ACC112 (cell line): ENCODE results near the gene TTLL5.
A peak's percentile ranks its signal among the peaks of the same experiment; 100 is the strongest.

ENCODE experiments used
- H2AFZ ChIP-seq: fragments of 200-600 bp; sonication (generic); one replicate; pipeline ENCODE4 v1.6.0; 2017; ENCODE audit warnings: antibody characterized with exemption, low read length; ENCODE audit not compliant: unreplicated experiment
- H3K27ac ChIP-seq: fragments of 200-600 bp; sonication (generic); 2 replicates; pipeline ENCODE4 v1.5.1; 2014; ENCODE audit warnings: low read depth, mild to moderate bottlenecking, antibody characterized with exemption, low read length, moderate library complexity
- H3K27me3 ChIP-seq: fragments of 200-600 bp; sonication (generic); 2 replicates; pipeline ENCODE4 v1.6.1; 2014; ENCODE audit warnings: mild to moderate bottlenecking, antibody characterized with exemption, low read length, moderate library complexity, mixed read lengths; ENCODE audit not compliant: insufficient read depth
- H3K36me3 ChIP-seq: fragments of 200-600 bp; sonication (generic); 2 replicates; pipeline ENCODE4 v1.6.1; 2016; ENCODE audit warnings: mild to moderate bottlenecking, antibody characterized with exemption, low read length, moderate library complexity, mixed read lengths; ENCODE audit not compliant: insufficient read depth
- H3K4me1 ChIP-seq: fragments of 200-600 bp; sonication (generic); one replicate; pipeline ENCODE4 v1.6.1; 2016; ENCODE audit warnings: low read length, mixed read lengths; ENCODE audit not compliant: insufficient read depth, unreplicated experiment, control insufficient read depth
- H3K4me3 ChIP-seq: fragments of 200-600 bp; sonication (generic); 2 replicates; pipeline ENCODE4 v1.5.1; 2014; ENCODE audit warnings: mild to moderate bottlenecking, low read depth, low read length
- H3K79me2 ChIP-seq: fragments of 200-600 bp; sonication (generic); one replicate; pipeline ENCODE4 v1.6.0; 2016; ENCODE audit warnings: low read length; ENCODE audit not compliant: control insufficient read depth, unreplicated experiment, insufficient read depth

Gene TTLL5

GRCh38 chr14:75732888-75733287 lies 71.8 kb downstream of the TTLL5 start:
- Histone ChIP-seq H3K27ac (no peak overlapping the region), H3K36me3 (peaks cover 24% of the 10 kb centered on the region), H2AFZ (no peak overlapping the region), H3K4me3 (no peak overlapping the region), H3K4me1 (peaks cover 1% of the 10 kb centered on the region), H3K79me2 (no peaks in the 10 kb centered on the region), H3K27me3 (no peaks in the 10 kb centered on the region)

GRCh38 chr14:75734854-75735253 lies 73.8 kb downstream of the TTLL5 start:
- no peak overlapping the region for H3K27ac ChIP-seq
- H2AFZ ChIP-seq: no peak overlapping the region
- no peak overlapping the region for H3K4me3 ChIP-seq
- H3K27me3 ChIP-seq: no peaks in the 10 kb centered on the region
- peaks cover 24% of the 10 kb centered on the region for H3K36me3 ChIP-seq
- peaks cover 4% of the 10 kb centered on the region for H3K4me1 ChIP-seq
- no peaks in the 10 kb centered on the region for H3K79me2 ChIP-seq

GRCh38 chr14:75736845-75737485 lies 75.9 kb downstream of the TTLL5 start:
- H3K36me3 ChIP-seq: peaks cover 21% of the 10 kb centered on the region
- no peak overlapping the region for H3K4me3 ChIP-seq
- no peaks in the 10 kb centered on the region for H3K27me3 ChIP-seq
- peaks cover 4% of the 10 kb centered on the region for H3K4me1 ChIP-seq
- H3K79me2 ChIP-seq: no peaks in the 10 kb centered on the region
- no peak overlapping the region for H3K27ac ChIP-seq
- H2AFZ ChIP-seq: no peak overlapping the region

- Histone ChIP-seq H3K4me1 (peaks cover 4% of the 10 kb centered on the region), H3K36me3 (peaks cover 12% of the 10 kb centered on the region), H3K27ac (no peak overlapping the region), H3K27me3 (no peaks in the 10 kb centered on the region), H3K4me3 (no peak overlapping the region), H3K79me2 (no peaks in the 10 kb centered on the region), H2AFZ (no peak overlapping the region)
Observed at GRCh38 chr14:75738192-75738591, 77.1 kb downstream of the TTLL5 start.

- Histone ChIP-seq H3K36me3 (peaks cover 33% of the 10 kb centered on the region), H3K79me2 (no peaks in the 10 kb centered on the region), H2AFZ (no peak overlapping the region), H3K27ac (no peak overlapping the region), H3K27me3 (no peaks in the 10 kb centered on the region), H3K4me1 (peaks cover 2% of the 10 kb centered on the region), H3K4me3 (no peak overlapping the region)
Observed at GRCh38 chr14:75742867-75743266, 81.8 kb downstream of the TTLL5 start.

GRCh38 chr14:75747899-75748298 lies 86.9 kb downstream of the TTLL5 start:
- H3K4me3 ChIP-seq: no peak overlapping the region
- no peak overlapping the region for H2AFZ ChIP-seq
- peaks cover 8% of the 10 kb centered on the region for H3K4me1 ChIP-seq
- peaks cover 33% of the 10 kb centered on the region for H3K36me3 ChIP-seq
- H3K27me3 ChIP-seq: no peaks in the 10 kb centered on the region
- no peaks in the 10 kb centered on the region for H3K79me2 ChIP-seq
- H3K27ac ChIP-seq: no peak overlapping the region

- H3K79me2 ChIP-seq: no peaks in the 10 kb centered on the region
- H3K36me3 ChIP-seq: peaks cover 29% of the 10 kb centered on the region
- H3K27me3 ChIP-seq: no peaks in the 10 kb centered on the region
- no peak overlapping the region for H3K4me3 ChIP-seq
- peaks cover 13% of the 10 kb centered on the region for H3K4me1 ChIP-seq
- no peak overlapping the region for H3K27ac ChIP-seq
- H2AFZ ChIP-seq: no peak overlapping the region
Observed at GRCh38 chr14:75748336-75748735, 87.3 kb downstream of the TTLL5 start.

- Histone ChIP-seq H3K79me2 (no peaks in the 10 kb centered on the region), H3K4me1 (peaks cover 20% of the 10 kb centered on the region), H3K27ac (no peak overlapping the region), H3K36me3 (peaks cover 27% of the 10 kb centered on the region), H3K27me3 (no peaks in the 10 kb centered on the region), H3K4me3 (no peak overlapping the region), H2AFZ (no peak overlapping the region)
Observed at GRCh38 chr14:75751296-75751695, 90.2 kb downstream of the TTLL5 start.

GRCh38 chr14:75752086-75752485 lies 91.0 kb downstream of the TTLL5 start:
- H2AFZ ChIP-seq: no peak overlapping the region
- no peaks in the 10 kb centered on the region for H3K79me2 ChIP-seq
- H3K4me1 ChIP-seq: peaks cover 20% of the 10 kb centered on the region
- H3K4me3 ChIP-seq: no peak overlapping the region
- H3K27me3 ChIP-seq: no peaks in the 10 kb centered on the region
- no peak overlapping the region for H3K27ac ChIP-seq
- H3K36me3 ChIP-seq: peaks cover 20% of the 10 kb centered on the region

GRCh38 chr14:75752907-75753594 lies 92.0 kb downstream of the TTLL5 start:
- no peaks in the 10 kb centered on the region for H3K27me3 ChIP-seq
- peak overlapping the region; percentile 3 for H2AFZ ChIP-seq
- H3K79me2 ChIP-seq: no peaks in the 10 kb centered on the region
- peak overlapping the region; percentile 0; the same call in 1 of the 2 replicates for H3K4me3 ChIP-seq
- peaks cover 17% of the 10 kb centered on the region for H3K36me3 ChIP-seq
- peak overlapping the region; percentile 24 for H3K27ac ChIP-seq
- peaks cover 20% of the 10 kb centered on the region for H3K4me1 ChIP-seq

GRCh38 chr14:75753696-75754095 lies 92.7 kb downstream of the TTLL5 start:
- Histone ChIP-seq H3K79me2 (no peaks in the 10 kb centered on the region), H3K27me3 (no peaks in the 10 kb centered on the region), H2AFZ (peak overlapping the region; percentile 3), H3K4me1 (peaks cover 20% of the 10 kb centered on the region), H3K4me3 (0 out of 2 replicates have a peak overlapping the region, but pooled peaks have one; percentile 0), H3K36me3 (peaks cover 22% of the 10 kb centered on the region), H3K27ac (peak overlapping the region; percentile 24; the same call in 1 of the 2 replicates)
